Epithelial cell of prostate (primary cell): ENCODE results near the gene CD69.

Source experiments
- DNase-seq: peaks from one replicate; pipeline ENCODE4 v3.0.0-alpha.2; 2011; ENCODE audit warnings: low read depth, low spot score
- H3K27ac ChIP-seq: fragments of 450-650 bp; 2 replicates; pipeline ENCODE4 v1.5.1; 2017; ENCODE audit warnings: mild to moderate bottlenecking

The CD69 gene

DNA sequence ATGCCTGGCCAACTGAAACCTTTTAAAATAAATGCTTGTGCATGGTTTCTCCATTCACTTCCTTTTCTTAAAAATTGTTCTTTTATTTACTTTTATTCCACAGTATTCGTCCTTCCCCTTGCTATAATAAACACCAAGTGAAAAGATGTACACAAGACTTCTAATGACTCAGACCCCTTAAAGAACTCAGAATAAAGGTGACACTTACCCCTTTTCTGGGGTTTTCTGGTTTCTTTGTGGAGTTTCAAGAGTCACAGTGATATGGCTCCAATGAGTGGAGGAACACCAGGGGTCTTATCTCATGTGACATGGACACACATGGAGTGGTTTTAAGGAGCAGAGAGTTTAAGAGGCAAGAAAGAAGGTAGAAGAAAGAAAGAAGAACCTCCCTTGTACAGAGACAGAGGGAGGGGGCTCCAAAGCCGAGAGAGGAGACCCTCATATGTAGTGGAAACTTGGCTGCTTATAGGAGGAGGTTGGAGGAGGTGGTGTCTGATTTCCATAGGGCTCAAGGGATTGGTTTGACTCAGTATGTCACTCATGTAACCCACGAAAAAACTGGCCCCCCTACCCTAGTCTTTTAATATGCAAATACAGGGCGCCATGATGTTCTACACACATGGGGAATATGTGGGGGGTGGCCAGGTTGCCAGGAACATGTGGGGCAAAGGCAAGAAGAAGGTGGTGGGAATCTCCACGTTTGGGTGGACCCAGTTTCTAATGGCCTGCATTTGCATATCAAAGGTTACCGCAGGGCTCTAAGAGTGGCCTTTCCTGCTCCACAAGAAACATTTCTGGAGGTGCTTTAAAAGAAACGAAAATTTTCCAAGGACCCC lies 22.1 kb upstream of the CD69 start:
- no peak overlapping the region for H3K27ac ChIP-seq
- DNase-seq = no peak

GRCh38 chr12:9781360-9781759 lies 20.7 kb upstream of the CD69 start:
- no peak for DNase-seq
- H3K27ac ChIP-seq = no peak overlapping the region

- H3K27ac ChIP-seq = no peak overlapping the region
- DNase-seq = no peak
Measured at GRCh38 chr12:9779209-9779608, 18.5 kb upstream of the CD69 start.

GRCh38 chr12:9776781-9777180 lies 16.1 kb upstream of the CD69 start:
- H3K27ac ChIP-seq = no peak overlapping the region
- DNase-seq = no peak

DNA sequence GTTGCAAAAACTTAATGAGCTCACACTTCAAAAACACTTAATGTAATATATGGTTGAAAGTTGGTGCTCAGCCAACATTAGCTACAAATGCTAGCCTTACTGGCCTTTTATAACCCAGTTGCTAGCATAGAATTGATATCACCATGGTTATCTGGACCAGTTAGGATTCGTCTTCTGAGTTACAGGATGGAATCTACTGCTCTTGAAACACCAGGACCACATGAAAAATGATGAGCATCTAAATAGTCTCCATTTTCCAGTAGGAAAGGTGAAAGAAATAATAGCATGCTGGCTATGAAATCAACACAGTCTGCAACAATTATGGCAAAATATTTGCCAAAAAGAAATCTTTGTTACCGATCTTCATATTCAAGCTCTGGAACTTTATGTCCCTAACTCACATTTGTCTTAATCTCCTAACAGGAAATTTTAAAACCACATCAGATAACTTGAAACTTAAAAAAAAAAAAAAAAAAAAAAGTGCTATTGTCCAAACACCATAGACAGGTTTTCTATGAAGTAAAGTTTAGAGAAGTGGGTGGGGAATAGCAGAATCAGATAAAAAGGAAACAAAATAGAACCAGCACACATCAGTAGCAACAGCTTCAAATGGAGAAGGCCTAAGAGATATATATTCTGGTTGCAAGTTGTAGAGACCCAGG lies 12.6 kb upstream of the CD69 start:
- H3K27ac ChIP-seq = no peak overlapping the region
- no peak for DNase-seq

GRCh38 chr12:9763025-9763424 lies 2.3 kb upstream of the CD69 start:
- no peak overlapping the region for H3K27ac ChIP-seq
- DNase-seq = no peak

- H3K27ac ChIP-seq = no peak overlapping the region
- DNase-seq = no peak
Measured at GRCh38 chr12:9762369-9762768, 1.7 kb upstream of the CD69 start.

DNA sequence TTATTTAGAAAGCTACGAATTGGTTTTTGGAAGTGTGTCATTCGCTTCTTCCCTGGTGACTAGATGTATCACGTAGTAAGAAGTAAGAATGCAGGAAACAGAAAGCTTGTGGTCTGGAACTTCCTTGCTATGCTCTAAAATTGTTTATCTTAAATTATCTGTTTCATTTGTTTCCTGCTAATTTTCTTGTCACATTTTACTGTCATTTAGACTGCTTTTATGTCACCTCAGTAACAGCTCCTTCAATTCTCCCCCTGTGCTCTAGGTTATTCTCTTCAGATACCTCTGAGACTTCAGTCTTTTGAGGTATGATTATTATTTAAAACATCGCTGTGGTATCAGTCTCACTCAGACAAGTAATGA lies 699 bp upstream of the CD69 start:
- H3K27ac ChIP-seq = no peak overlapping the region
- DNase-seq = no peak

GRCh38 chr12:9760120-9760519 lies 581 bp downstream of the CD69 start:
- H3K27ac ChIP-seq = no peak overlapping the region

DNA sequence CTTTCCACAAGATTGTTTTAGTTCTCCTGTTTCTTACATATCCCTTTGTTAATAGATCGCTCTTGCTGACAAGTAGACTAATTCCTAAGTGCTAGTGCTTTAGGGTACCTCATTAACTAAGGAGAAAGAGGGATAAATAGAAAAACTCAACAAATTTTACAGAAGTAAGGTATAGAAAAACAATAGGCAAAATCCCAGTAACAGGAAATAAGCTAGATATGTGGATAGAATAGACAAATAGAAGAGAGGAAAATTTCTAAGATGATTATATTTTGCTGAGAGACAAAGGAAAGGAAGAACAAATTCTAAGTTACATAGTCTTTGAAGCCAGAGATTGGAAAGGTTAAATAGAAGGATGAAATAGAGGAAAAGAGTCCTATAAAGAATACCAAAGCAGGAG lies 1.0 kb downstream of the CD69 start:
- DNase-seq = no peak
- no peak overlapping the region for H3K27ac ChIP-seq

More at GRCh38 chr12:9760120-9760519, 581 bp downstream of the CD69 start:
- DNase-seq = no peak

DNA sequence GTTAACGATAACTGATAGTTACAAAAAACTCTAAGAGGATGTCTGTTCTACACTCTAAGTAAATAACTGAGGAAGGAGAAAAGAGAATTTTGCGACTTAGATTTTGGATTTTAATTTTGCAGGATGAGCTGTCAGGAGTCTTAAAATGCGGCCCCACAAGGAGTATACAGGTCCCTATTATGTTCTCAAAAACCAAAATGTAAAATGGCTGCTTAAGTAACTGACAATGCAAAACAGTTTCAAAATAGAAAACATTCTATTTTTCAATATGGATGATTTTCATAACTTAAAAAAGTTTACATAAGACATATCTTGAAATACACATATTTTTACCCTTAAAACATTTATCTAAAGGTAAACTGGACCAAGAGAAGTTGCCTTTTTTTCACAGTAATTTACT lies 2.6 kb downstream of the CD69 start:
- no peak overlapping the region for H3K27ac ChIP-seq
- no peak for DNase-seq

DNA sequence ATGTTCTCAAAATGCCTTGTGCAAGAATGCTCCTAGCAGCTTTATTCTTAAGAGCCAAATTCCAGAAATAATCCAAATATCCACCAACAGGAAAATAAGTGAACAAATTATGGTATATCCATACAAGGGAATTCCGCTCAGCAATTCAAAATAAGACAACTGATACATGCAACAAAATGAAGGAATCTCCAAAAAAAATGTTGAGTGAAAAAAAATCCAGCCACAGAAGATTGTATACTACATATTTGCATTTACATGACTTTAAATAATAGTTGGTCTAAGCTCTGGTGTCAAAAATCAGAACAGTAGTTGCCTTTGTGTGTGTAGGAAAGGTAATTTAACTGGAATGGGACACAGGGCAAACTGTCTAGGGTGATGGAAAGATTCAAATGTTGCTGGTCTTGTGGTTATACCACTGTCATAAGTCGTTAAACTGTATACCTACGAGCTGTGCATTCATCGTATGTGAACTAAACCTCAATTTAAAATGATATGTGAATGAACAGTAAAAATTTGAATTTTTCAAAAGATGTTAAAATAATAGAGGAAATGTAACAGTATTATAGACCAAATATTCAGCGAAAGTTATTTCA lies 3.2 kb downstream of the CD69 start:
- no peak for DNase-seq
- no peak overlapping the region for H3K27ac ChIP-seq

- no peak for DNase-seq
Measured at GRCh38 chr12:9756706-9757105, 4.0 kb downstream of the CD69 start.

GRCh38 chr12:9756170-9756569 lies 4.5 kb downstream of the CD69 start:
- no peak for DNase-seq
- H3K27ac ChIP-seq = no peak overlapping the region

More at GRCh38 chr12:9756706-9757105, 4.0 kb downstream of the CD69 start:
- no peak overlapping the region for H3K27ac ChIP-seq

GRCh38 chr12:9755567-9755966 lies 5.1 kb downstream of the CD69 start:
- DNase-seq = no peak
- no peak overlapping the region for H3K27ac ChIP-seq

DNA sequence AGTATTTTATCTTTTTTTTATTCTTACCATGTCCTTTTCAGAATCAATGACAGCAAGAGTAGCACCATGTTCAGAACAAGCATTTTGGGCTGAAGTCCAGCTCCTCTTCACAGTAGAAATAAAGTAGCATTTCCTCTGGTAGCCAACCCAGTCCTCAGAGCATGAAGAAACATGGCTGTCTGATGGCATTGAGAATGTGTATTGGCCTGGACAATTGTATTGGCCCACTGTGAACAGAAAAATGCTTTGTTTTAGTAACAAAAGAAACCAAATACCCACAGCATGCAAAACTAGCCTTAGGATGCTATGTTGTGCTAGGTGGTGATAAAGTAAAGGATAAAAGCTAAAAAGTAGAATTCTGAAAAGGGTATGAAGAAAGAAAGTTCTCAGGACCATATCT lies 5.7 kb downstream of the CD69 start:
- no peak for DNase-seq
- no peak overlapping the region for H3K27ac ChIP-seq

- DNase-seq = no peak
- H3K27ac ChIP-seq = no peak overlapping the region
Measured at GRCh38 chr12:9754099-9754927, 6.4 kb downstream of the CD69 start.

- no peak overlapping the region for H3K27ac ChIP-seq
- DNase-seq = no peak
Measured at GRCh38 chr12:9753498-9753897, 7.2 kb downstream of the CD69 start.

DNA sequence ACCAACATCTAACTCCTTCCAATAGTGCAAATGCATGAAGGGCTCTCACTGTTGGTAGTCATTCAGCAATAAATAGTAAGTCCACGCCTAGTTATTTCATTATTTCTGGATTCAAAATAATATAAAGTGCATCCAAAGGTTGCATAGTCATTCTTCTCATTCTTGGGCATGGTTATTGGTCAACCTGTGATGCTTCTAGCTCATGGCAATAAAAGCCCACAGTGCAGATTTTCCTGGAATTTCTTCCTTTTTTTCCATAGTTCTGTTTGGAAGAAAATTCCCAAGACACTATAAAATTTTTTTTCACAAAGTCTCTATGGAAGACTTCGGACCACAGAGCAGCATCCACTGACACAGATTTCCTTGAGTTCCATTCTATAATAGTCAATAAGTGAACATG lies 7.6 kb downstream of the CD69 start:
- no peak overlapping the region for H3K27ac ChIP-seq
- DNase-seq = no peak

DNA sequence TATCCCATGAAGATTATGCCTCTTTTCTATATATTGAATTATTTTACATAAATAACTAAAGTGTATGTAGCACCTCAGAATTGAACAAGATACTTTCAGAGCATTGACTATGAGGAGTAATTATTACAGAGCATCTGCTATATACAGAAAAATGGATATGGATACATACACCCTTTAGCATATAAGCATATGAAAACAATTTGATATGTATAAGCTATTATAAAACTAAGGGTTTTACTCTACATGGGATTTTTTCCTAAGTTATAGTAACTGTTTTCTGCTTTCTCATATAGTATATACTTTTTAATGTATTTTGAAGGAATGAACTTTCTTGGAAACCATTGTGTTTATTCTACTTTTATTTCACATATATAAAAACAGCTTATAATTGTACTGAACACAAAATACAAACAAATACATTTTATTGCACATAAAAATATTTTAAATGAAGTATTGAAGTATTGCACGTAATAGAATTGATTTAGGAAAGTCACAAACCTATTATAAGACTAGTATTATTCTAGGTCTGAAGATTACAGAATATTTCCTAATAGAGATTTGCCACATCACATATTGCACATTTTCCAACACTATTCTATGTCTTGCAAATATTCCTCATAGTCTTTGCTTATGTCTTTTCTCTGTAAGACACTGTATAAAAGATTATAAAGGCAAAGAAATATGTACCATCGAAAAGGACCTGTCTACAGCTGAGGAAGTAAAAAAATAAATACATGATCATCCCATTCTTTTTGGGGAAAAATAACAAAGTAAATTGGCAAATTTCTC lies 8.4 kb downstream of the CD69 start:
- no peak for DNase-seq
- H3K27ac ChIP-seq = no peak overlapping the region
